ENCODE results near the gene CCSER1.

CCSER1 gene

GRCh38 chr4:90127223-90127705 is at the start of gene CCSER1:
TSS of gene CCSER1 (plus strand) at chr4:90127394.
- peak; percentile 32 for DNase-seq (ENCODE audit: low read depth)

GRCh38 chr4:90078440-90078839 is 48.8 kb upstream of the CCSER1 start:
- DNase-seq (ENCODE audit: low read depth) = no peak

GRCh38 chr4:90080116-90080515 is 47.1 kb upstream of the CCSER1 start:
- DNase-seq (ENCODE audit: low read depth) = no peak

- no peak for DNase-seq (ENCODE audit: low read depth)
These were observed 45.6 kb upstream of the CCSER1 start for GRCh38 chr4:90081432-90082144.

GRCh38 chr4:90082449-90082848 is 44.7 kb upstream of the CCSER1 start:
- DNase-seq (ENCODE audit: low read depth) = no peak

GRCh38 chr4:90084277-90084966 is 42.8 kb upstream of the CCSER1 start:
- DNase-seq (ENCODE audit: low read depth) = no peak

GRCh38 chr4:90084967-90085295 is 42.3 kb upstream of the CCSER1 start:
- no peak for DNase-seq (ENCODE audit: low read depth)

- DNase-seq (ENCODE audit: low read depth) = no peak
These were observed 33.7 kb upstream of the CCSER1 start for GRCh38 chr4:90093526-90093925.

- DNase-seq (ENCODE audit: low read depth) = no peak
These were observed 32.2 kb upstream of the CCSER1 start for GRCh38 chr4:90095000-90095399.

GRCh38 chr4:90099812-90100211 is 27.4 kb upstream of the CCSER1 start:
- no peak for DNase-seq (ENCODE audit: low read depth)

- DNase-seq (ENCODE audit: low read depth) = no peak
These were observed 23.2 kb upstream of the CCSER1 start for GRCh38 chr4:90103991-90104390.

GRCh38 chr4:90105274-90105673 is 21.9 kb upstream of the CCSER1 start:
- no peak for DNase-seq (ENCODE audit: low read depth)

- no peak for DNase-seq (ENCODE audit: low read depth)
These were observed 14.5 kb upstream of the CCSER1 start for GRCh38 chr4:90112715-90113114.

GRCh38 chr4:90113881-90114457 is 13.2 kb upstream of the CCSER1 start:
- DNase-seq (ENCODE audit: low read depth) = no peak

GRCh38 chr4:90118527-90119195 is 8.5 kb upstream of the CCSER1 start:
- no peak for DNase-seq (ENCODE audit: low read depth)

GRCh38 chr4:90120037-90120436 is 7.2 kb upstream of the CCSER1 start:
- no peak for DNase-seq (ENCODE audit: low read depth)

GRCh38 chr4:90120815-90121214 is 6.4 kb upstream of the CCSER1 start:
- DNase-seq (ENCODE audit: low read depth) = no peak

- DNase-seq (ENCODE audit: low read depth) = no peak
These were observed 5.4 kb upstream of the CCSER1 start for GRCh38 chr4:90121676-90122354.

- DNase-seq (ENCODE audit: low read depth) = no peak
These were observed 4.8 kb upstream of the CCSER1 start for GRCh38 chr4:90122355-90122748.

- no peak for DNase-seq (ENCODE audit: low read depth)
These were observed 2.9 kb upstream of the CCSER1 start for GRCh38 chr4:90124276-90124675.

- DNase-seq (ENCODE audit: low read depth) = no peak
These were observed 389 bp upstream of the CCSER1 start for GRCh38 chr4:90126805-90127204.

GRCh38 chr4:90127706-90128345 is 632 bp downstream of the CCSER1 start:
- no peak for DNase-seq (ENCODE audit: low read depth)

Measured in T-helper 22 cell (primary cell).